22Rv1 (cell line): ENCODE measurements around the gene SLC11A1.

Experiments
- H3K27ac ChIP-seq: fragments of 450-650 bp; 2 replicates; pipeline ENCODE4 v1.5.1; 2017
- ZFX ChIP-seq: fragments of 450-650 bp; IDR thresholded peaks from 2 replicates; pipeline ENCODE4 v1.6.1; 2017; ENCODE audit warnings: antibody characterized with exemption, borderline replicate concordance
- TF ChIP-seq, protein P1 (sequence below): fragments of 450-650 bp; IDR thresholded peaks from 2 replicates; pipeline ENCODE4 v1.5.1; 2017; ENCODE audit warnings: mild to moderate bottlenecking

Gene SLC11A1

DNA sequence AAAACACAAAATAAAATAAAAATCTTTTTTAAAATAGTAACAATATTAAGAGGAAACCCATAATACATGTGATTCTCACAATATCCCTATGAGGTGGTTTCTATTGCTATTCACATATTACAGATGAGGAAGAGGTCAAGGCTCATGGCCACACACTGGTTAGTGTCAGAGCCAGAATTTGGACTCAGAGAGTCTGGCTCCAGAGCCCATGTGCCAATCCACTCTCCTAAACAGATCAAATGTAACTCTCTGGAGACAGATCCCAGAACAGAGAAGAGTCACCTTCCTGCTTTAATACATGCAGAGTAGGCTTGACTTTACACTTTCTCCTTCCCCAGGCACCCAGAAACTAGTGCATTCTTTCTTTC lies 10.1 kb upstream of the SLC11A1 start:
- TF ChIP-seq, protein P1, sequence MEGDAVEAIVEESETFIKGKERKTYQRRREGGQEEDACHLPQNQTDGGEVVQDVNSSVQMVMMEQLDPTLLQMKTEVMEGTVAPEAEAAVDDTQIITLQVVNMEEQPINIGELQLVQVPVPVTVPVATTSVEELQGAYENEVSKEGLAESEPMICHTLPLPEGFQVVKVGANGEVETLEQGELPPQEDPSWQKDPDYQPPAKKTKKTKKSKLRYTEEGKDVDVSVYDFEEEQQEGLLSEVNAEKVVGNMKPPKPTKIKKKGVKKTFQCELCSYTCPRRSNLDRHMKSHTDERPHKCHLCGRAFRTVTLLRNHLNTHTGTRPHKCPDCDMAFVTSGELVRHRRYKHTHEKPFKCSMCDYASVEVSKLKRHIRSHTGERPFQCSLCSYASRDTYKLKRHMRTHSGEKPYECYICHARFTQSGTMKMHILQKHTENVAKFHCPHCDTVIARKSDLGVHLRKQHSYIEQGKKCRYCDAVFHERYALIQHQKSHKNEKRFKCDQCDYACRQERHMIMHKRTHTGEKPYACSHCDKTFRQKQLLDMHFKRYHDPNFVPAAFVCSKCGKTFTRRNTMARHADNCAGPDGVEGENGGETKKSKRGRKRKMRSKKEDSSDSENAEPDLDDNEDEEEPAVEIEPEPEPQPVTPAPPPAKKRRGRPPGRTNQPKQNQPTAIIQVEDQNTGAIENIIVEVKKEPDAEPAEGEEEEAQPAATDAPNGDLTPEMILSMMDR: no peak
- no peak for TF ChIP-seq ZFX
- H3K27ac ChIP-seq: no peak overlapping the region

DNA sequence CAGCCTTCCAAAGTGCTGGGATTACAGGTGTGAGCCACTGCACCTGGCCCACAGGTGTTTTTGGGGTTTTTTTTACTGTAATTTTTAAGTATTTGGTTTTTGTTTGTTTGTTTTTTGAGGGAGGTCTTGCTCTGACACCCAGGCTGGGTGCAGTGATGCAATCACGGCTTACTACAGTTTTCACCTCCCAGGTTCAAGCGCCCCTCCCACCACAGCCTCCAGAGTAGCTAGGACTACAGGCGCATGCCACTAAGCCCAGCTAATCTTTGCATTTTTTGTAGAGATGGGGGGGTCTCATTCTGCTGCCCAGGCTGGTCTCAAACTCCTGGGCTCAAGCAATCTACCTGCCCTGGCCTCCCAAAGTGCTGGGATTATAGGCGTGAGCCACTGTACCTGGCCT lies 7.3 kb upstream of the SLC11A1 start:
- no peak overlapping the region for H3K27ac ChIP-seq

DNA sequence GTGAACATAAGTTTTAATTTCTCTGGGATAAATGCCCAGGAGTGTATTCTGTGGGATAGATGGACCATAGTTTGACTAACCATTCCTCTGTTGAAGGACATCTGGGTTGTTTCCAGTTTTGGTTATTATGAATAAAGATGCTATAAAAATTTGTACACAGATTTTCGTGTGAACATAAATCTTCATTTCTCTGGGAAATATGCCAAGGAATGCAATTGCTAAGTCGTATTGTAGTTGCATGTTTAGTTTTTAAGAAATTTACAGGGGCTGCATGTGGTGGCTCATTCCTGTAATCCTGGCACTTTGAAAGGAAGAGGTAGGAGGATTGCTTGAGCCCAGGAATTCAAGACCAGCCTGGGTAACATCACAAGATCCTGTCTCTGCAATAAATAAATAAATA lies 6.9 kb upstream of the SLC11A1 start:
- no peak overlapping the region for H3K27ac ChIP-seq
- TF ChIP-seq ZFX: no peak
- TF ChIP-seq, protein P1: no peak

More for the DNA sequence above, 7.3 kb upstream of the SLC11A1 start:
- no peak for TF ChIP-seq ZFX
- TF ChIP-seq, protein P1: no peak

DNA sequence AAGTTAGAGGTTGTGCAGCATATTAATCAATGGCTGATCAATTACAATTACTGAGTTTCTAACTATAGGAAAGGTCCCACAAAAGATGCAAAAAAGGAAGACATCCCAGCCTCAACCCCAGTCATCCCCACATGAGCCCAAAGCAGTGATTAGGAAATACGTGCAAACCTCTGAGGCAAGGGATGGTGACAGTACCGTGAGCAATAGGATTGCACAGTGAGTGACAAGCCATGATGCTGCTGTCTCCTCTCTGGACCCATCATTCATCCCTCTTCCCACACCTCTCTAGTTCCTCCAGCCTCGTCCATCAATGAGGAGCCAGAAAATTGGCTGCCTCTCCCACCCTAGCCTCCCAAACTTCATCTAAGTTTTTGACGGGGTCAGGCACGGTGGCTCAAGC lies 4.0 kb upstream of the SLC11A1 start:
- H3K27ac ChIP-seq: no peak overlapping the region
- no peak for TF ChIP-seq ZFX
- TF ChIP-seq, protein P1: no peak

DNA sequence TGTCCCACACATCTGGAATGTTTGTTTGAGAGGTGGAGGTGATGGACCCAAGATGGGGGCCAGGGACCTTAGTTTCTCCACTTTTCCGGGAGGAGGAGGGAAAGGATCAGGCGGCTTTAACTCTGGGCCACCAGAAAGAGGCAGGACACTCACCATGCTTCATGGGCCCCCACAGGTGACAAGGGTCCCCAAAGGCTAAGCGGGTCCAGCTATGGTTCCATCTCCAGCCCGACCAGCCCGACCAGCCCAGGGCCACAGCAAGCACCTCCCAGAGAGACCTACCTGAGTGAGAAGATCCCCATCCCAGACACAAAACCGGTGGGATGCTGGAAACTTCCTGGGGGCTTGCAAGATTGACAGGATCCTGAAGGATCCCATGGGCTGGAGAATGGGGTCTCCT lies 712 bp downstream of the SLC11A1 start:
- H3K27ac ChIP-seq: no peak overlapping the region

DNA sequence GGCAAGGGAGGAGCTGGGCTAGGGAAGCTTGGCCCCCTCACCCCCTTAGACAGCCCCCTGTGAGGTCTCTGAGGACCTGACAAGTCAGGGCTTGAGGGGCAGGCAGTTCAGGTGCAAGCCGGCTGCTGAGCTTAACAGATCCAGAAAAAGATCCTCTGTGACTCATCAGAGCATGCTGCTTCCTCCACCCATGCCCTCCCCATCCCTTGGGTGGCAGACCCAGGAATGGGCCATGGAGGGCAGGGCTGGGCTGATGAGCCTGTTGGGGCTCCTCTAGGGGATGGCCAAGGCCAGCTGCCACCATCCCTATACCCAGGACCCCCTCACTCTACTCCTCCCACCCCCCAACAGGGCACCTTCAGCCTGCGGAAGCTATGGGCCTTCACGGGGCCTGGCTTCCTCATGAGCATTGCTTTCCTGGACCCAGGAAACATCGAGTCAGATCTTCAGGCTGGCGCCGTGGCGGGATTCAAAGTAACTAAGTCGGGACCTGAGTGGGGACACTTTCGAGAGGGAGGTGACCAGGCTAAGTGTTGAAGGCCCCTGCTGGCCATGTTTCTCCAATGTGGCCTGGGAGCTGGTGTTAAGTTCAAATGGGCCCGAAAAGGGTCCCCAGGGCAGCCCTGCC lies 1.9 kb downstream of the SLC11A1 start:
- no peak overlapping the region for H3K27ac ChIP-seq
- TF ChIP-seq, protein P1: no peak
- TF ChIP-seq ZFX: no peak

More for the DNA sequence above, 712 bp downstream of the SLC11A1 start:
- TF ChIP-seq ZFX: no peak
- TF ChIP-seq, protein P1: no peak

GRCh38 chr2:218384975-218385374 lies 2.9 kb downstream of the SLC11A1 start:
- no peak for TF ChIP-seq ZFX
- TF ChIP-seq, protein P1: no peak
- H3K27ac ChIP-seq: no peak overlapping the region
